Measurements from ENCODE around the gene VRK1. TPM values are rescaled to one million over a fixed set of nuclear protein-coding genes. Genes with fewer than 3 reads are reported as not detected.

Gene VRK1
- total and polyA plus RNA-seq, 2 of the 8 experiments (the other 6 are each of a cell fraction or from before 2014, with no cell fraction given) = 24.2 to 64.8 TPM

DNA sequence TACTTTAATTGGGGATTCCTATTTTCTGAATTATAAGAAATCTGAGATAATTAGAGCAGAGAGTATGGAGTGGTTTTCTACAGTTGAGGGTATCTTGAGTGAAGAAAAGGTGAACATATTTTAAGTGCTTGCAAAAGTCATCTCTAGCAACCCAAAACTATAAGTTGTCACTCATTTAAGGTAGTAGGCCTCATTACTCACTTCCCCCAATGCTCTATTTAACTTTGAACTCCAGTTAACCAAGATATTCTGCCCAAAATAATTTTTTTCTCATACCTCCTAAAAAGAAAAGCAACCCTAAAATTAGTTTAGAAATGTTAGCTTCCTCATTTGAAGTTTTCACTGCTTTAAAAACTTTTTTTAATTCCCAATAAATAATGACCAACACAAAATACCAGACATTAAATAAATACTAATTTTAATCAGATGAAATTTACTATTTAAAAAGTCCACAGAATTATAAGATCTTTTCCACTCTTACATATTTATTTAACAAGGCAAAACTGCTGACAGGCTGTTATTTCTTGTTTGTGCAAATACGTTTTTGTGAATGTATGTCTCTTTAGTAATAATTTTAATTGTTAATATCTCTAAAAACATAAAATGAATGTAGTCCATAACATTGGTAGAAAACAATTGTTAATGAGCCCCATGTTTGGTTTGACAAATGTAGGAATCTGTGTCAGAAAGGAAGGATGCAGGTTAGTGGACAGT lies 47.8 kb downstream of the VRK1 start:
- H2AK5ac ChIP-seq (ENCODE audit: low read depth, low read length) = no peak overlapping the region
- no peak overlapping the region for H2AFZ ChIP-seq (ENCODE audit: low read length)
- H3K79me1 ChIP-seq (ENCODE audit: low read depth, low read length) = no peaks in the 10 kb centered on the region
- DNase-seq (ENCODE audit: low read depth in 1 of 2, low spot score in 2 of 2) = no peak
- no peak overlapping the region for H2BK12ac ChIP-seq (ENCODE audit: low read depth, low read length)
- H4K20me1 ChIP-seq (replicated peaks in 1 of 2; ENCODE audit: control insufficient read depth in 1 of 2, insufficient read depth in 2 of 2, low read length in 2 of 2) = peaks cover 0 to 1% of the 10 kb centered on the region in 2 experiments
- no peak overlapping the region for H3K14ac ChIP-seq (ENCODE audit: insufficient read length)
- no peak overlapping the region for H4K5ac ChIP-seq (ENCODE audit: insufficient read length, low read depth, low read length)
- no peak overlapping the region for H3K56ac ChIP-seq (replicated peaks; ENCODE audit: insufficient read length, low read depth, low read length)
- no peak overlapping the region for H3K9ac ChIP-seq (replicated peaks in 1 of 4; ENCODE audit: extremely low read depth in 1 of 4, low read depth in 3 of 4, low read length in 3 of 4)
- H3K27me3 ChIP-seq (replicated peaks in 1 of 4; ENCODE audit: control insufficient read depth in 3 of 4, extremely low read depth in 1 of 4, insufficient read depth in 3 of 4, low read length in 3 of 4) = no peaks in the 10 kb centered on the region
- no peak overlapping the region for H3K18ac ChIP-seq (ENCODE audit: extremely low read depth, low read length)
- CTCF ChIA-PET (ENCODE audit: partially characterized antibody) = interaction anchor here (3.3 kb wide), 1 partner anchor 7 kb away, joined by 16 read pairs; no protein-coding TSS in a partner anchor
- H2BK5ac ChIP-seq (ENCODE audit: low read depth, low read length) = no peak overlapping the region
- no peaks in the 10 kb centered on the region; a peak in 1 of 4 replicates for H3K79me2 ChIP-seq (ENCODE audit: control insufficient read depth in 1 of 2, insufficient read depth in 2 of 2, low read length in 2 of 2)
- no peak overlapping the region for H4K8ac ChIP-seq (ENCODE audit: extremely low read depth, insufficient read depth, low read length)
- H3K4me2 ChIP-seq (ENCODE audit: insufficient read depth in 1 of 2, low read depth in 2 of 2, low read length in 2 of 2) = no peak overlapping the region
- H3K4ac ChIP-seq (replicated peaks; ENCODE audit: insufficient read length, low read depth, low read length) = no peak overlapping the region
- H4K91ac ChIP-seq (replicated peaks; ENCODE audit: insufficient read length, low read length) = no peak overlapping the region
- no peak overlapping the region for H3K4me3 ChIP-seq (ENCODE audit: extremely low read depth in 1 of 4, insufficient read depth in 2 of 4, low read depth in 3 of 4, low read length in 4 of 4)
- no peaks in the 10 kb centered on the region for H3K4me1 ChIP-seq (replicated peaks in 1 of 4; ENCODE audit: control insufficient read depth in 3 of 4, insufficient read depth in 4 of 4, low read length in 3 of 4)
- no peaks in the 10 kb centered on the region for H3K23me2 ChIP-seq (ENCODE audit: low read depth, low read length)
- H3K9me3 ChIP-seq (ENCODE audit: insufficient read depth in 2 of 2, low read depth in 1 of 2, low read length in 1 of 2) = no peaks in the 10 kb centered on the region
- peaks cover 0 to 24% (median 11%) of the 10 kb centered on the region in 4 experiments; a peak in 6 of 8 replicates for H3K36me3 ChIP-seq (ENCODE audit: control insufficient read depth in 2 of 4, insufficient read depth in 4 of 4, low read length in 3 of 4)
- H2BK120ac ChIP-seq (replicated peaks; ENCODE audit: low read depth, low read length) = no peak overlapping the region
- no peak for FAIRE-seq
- H3K23ac ChIP-seq (ENCODE audit: insufficient read length) = no peak overlapping the region
- no peak overlapping the region for H2BK20ac ChIP-seq (ENCODE audit: low read length)
- no peak overlapping the region for H3K27ac ChIP-seq (ENCODE audit: low read depth, low read length)
- 85% methylated on average over 1 of the region's 1 CpG; no CpG with 5 or more reads in 1 of the 2 experiments for WGBS, 2 experiments (ENCODE audit: extremely low coverage in 1 of 2, insufficient coverage in 1 of 2, insufficient read length in 1 of 2, insufficient replicate concordance in 2 of 2, low coverage in 1 of 2, low lambda C conversion rate in 2 of 2, missing lambda C conversion rate in 1 of 2)
- no peak overlapping the region for H2BK15ac ChIP-seq (ENCODE audit: low read length)
- POLR2A ChIA-PET (ENCODE audit: partially characterized antibody) = no interaction called here
- TF ChIP-seq NRF1 (IDR thresholded peaks at IDR 0.05; ENCODE audit: low read depth, low read length) = no peak
- TF ChIP-seq CREB1 (IDR thresholded peaks at IDR 0.05) = no peak
- TF ChIP-seq CBX5 (IDR thresholded peaks at IDR 0.05; ENCODE audit: low read depth, low read length) = no peak
- TF ChIP-seq CHD2 (IDR thresholded peaks at IDR 0.05; ENCODE audit: low read length) = no peak
- no peak for TF ChIP-seq RFX5 (IDR thresholded peaks at IDR 0.05; ENCODE audit: borderline replicate concordance, low read depth, low read length)
- TF ChIP-seq RBBP5 (IDR thresholded peaks at IDR 0.05; ENCODE audit: borderline replicate concordance, low read depth, low read length) = no peak
- no peak for TF ChIP-seq KDM4A (IDR thresholded peaks at IDR 0.05; ENCODE audit: low read depth, low read length, severe bottlenecking)
- TF ChIP-seq TAF1 (IDR thresholded peaks at IDR 0.05; ENCODE audit: low read depth, low read length) = no peak
- no peak for TF ChIP-seq POLR2A (IDR thresholded peaks at IDR 0.05; ENCODE audit: control extremely low read depth in 1 of 2, low read depth in 2 of 2, low read length in 2 of 2)
- TF ChIP-seq SUZ12 (IDR thresholded peaks at IDR 0.05; ENCODE audit: low read length) = no peak
- TF ChIP-seq, protein P1, sequence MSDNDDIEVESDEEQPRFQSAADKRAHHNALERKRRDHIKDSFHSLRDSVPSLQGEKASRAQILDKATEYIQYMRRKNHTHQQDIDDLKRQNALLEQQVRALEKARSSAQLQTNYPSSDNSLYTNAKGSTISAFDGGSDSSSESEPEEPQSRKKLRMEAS (IDR thresholded peaks at IDR 0.05) = no peak
- TF ChIP-seq EP300 (IDR thresholded peaks at IDR 0.05; ENCODE audit: borderline replicate concordance in 1 of 2, low read depth in 2 of 2, low read length in 2 of 2) = no peak

Measured in H1 (cell line).